Neural progenitor cell (in vitro differentiated cells): ENCODE measurements around the gene LDB2.

Source experiments
- CTCF ChIP-seq: fragments of 200-600 bp; sonication (generic); IDR thresholded peaks from 2 replicates; pipeline ENCODE4 v1.5.1; 2017; ENCODE audit warnings: antibody characterized with exemption, mild to moderate bottlenecking
- EZH2 ChIP-seq: fragments of 200-600 bp; sonication (generic); IDR thresholded peaks from 2 replicates; pipeline ENCODE4 v1.6.1; 2017; ENCODE audit warnings: antibody characterized with exemption, mild to moderate bottlenecking, moderate library complexity
- EZH2phosphoT487 ChIP-seq: fragments of 200-600 bp; sonication (generic); IDR thresholded peaks from 2 replicates; pipeline ENCODE4 v1.6.1; 2017; ENCODE audit warnings: antibody characterized with exemption

DNA sequence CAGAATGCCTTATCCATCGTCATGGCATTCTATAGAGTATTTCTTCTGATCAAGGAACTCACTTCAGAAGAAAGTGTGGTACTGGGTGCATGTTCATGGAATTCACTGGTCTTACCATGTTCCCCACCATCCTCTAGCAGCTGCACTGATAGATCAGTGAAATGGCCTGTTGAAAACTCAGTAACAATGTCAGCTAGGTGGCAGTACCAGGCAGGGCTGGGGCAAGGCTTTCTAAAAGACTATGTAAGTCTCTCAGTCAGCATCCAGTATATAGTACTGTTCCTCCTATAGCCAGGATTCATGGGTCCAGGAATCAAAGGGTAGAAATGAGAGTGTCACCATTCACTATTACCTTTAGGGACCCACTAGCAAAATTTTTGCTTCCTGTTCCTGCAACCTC, 15.8 kb upstream of the LDB2 start:
- TF ChIP-seq CTCF (peak; percentile 38), EZH2phosphoT487 (no peak), EZH2 (no peak)
